ENCODE measurements around the gene ALX1. TPM values are rescaled to one million over a fixed set of nuclear protein-coding genes. Genes with fewer than 3 reads are reported as not detected.

Gene ALX1
- total and polyA plus RNA-seq, 2 experiments from 2014 or later, result not detected

GRCh38 chr12:85301051-85301450 lies 21.0 kb downstream of the ALX1 start:
- no peak overlapping the region for H3K27ac ChIP-seq
- H3K4me2 ChIP-seq (ENCODE audit: unreplicated experiment), result no peak overlapping the region
- DNase-seq, result no peak
- no peaks in the 10 kb centered on the region for H3K79me2 ChIP-seq (ENCODE audit: insufficient read depth)
- 46 to 51% methylated on average over 7 of the region's 7 CpGs for WGBS, 2 experiments (ENCODE audit: low coverage in 1 of 2, low lambda C conversion rate in 2 of 2, missing lambda C conversion rate in 2 of 2)
- H3K9me2 ChIP-seq (ENCODE audit: insufficient read depth), result no peaks in the 10 kb centered on the region
- H3K4me3 ChIP-seq, result no peak overlapping the region
- no peak overlapping the region for H3K9ac ChIP-seq
- no peaks in the 10 kb centered on the region for H3K9me3 ChIP-seq (ENCODE audit: low read depth)
- H3K4me1 ChIP-seq (ENCODE audit: insufficient read depth), result no peaks in the 10 kb centered on the region
- H2AFZ ChIP-seq, result no peak overlapping the region
- H4K20me1 ChIP-seq (ENCODE audit: insufficient read depth), result no peaks in the 10 kb centered on the region
- H3K27me3 ChIP-seq (replicated peaks; ENCODE audit: insufficient read depth), result no peaks in the 10 kb centered on the region
- no peak for TF ChIP-seq EZH2 (IDR thresholded peaks at IDR 0.05; ENCODE audit: insufficient read depth, poor library complexity, severe bottlenecking)
- TF ChIP-seq EZH2phosphoT487 (IDR thresholded peaks at IDR 0.05; ENCODE audit: insufficient read depth, low read depth), result no peak
- no peaks in the 10 kb centered on the region for H3F3A ChIP-seq (ENCODE audit: insufficient read depth)
- in situ Hi-C loops (cut with MboI), result no loop called here
- H3K36me3 ChIP-seq (ENCODE audit: low read depth), result no peaks in the 10 kb centered on the region

- no peaks in the 10 kb centered on the region for H3K36me3 ChIP-seq (ENCODE audit: low read depth)
- no peak for TF ChIP-seq EZH2 (IDR thresholded peaks at IDR 0.05; ENCODE audit: insufficient read depth, poor library complexity, severe bottlenecking)
- TF ChIP-seq EZH2phosphoT487 (IDR thresholded peaks at IDR 0.05; ENCODE audit: insufficient read depth, low read depth), result no peak
- H3K27me3 ChIP-seq (replicated peaks; ENCODE audit: insufficient read depth), result no peaks in the 10 kb centered on the region
- H3K4me1 ChIP-seq (ENCODE audit: insufficient read depth), result no peaks in the 10 kb centered on the region
- no peak overlapping the region for H3K4me2 ChIP-seq (ENCODE audit: unreplicated experiment)
- H3K27ac ChIP-seq, result no peak overlapping the region
- no peaks in the 10 kb centered on the region for H3K79me2 ChIP-seq (ENCODE audit: insufficient read depth)
- DNase-seq, result no peak
- no peak overlapping the region for H3K4me3 ChIP-seq
- in situ Hi-C loops (cut with MboI), result no loop called here
- H3K9me3 ChIP-seq (ENCODE audit: low read depth), result no peaks in the 10 kb centered on the region
- H3K9me2 ChIP-seq (ENCODE audit: insufficient read depth), result no peaks in the 10 kb centered on the region
- H3K9ac ChIP-seq, result no peak overlapping the region
- H4K20me1 ChIP-seq (ENCODE audit: insufficient read depth), result no peaks in the 10 kb centered on the region
- H3F3A ChIP-seq (ENCODE audit: insufficient read depth), result no peaks in the 10 kb centered on the region
- 17 to 18% methylated on average over 5 of the region's 5 CpGs for whole genome bisulfite sequencing, 2 experiments (ENCODE audit: low coverage in 1 of 2, low lambda C conversion rate in 2 of 2, missing lambda C conversion rate in 2 of 2)
- H2AFZ ChIP-seq, result no peak overlapping the region
These were observed 28.4 kb downstream of the ALX1 start for GRCh38 chr12:85308374-85308773.

- H3K4me1 ChIP-seq (ENCODE audit: insufficient read depth), result no peaks in the 10 kb centered on the region
- no peaks in the 10 kb centered on the region for H3K27me3 ChIP-seq (replicated peaks; ENCODE audit: insufficient read depth)
- H2AFZ ChIP-seq, result no peak overlapping the region
- WGBS, 2 experiments (ENCODE audit: low coverage in 1 of 2, low lambda C conversion rate in 2 of 2, missing lambda C conversion rate in 2 of 2), result 51 to 57% methylated on average over 5 of the region's 5 CpGs
- no peaks in the 10 kb centered on the region for H3K36me3 ChIP-seq (ENCODE audit: low read depth)
- H3K9me3 ChIP-seq (ENCODE audit: low read depth), result no peaks in the 10 kb centered on the region
- no peak for DNase-seq
- TF ChIP-seq EZH2 (IDR thresholded peaks at IDR 0.05; ENCODE audit: insufficient read depth, poor library complexity, severe bottlenecking) (no peak), EZH2phosphoT487 (IDR thresholded peaks at IDR 0.05; ENCODE audit: insufficient read depth, low read depth) (no peak)
- H3K79me2 ChIP-seq (ENCODE audit: insufficient read depth), result no peaks in the 10 kb centered on the region
- no peak overlapping the region for H3K27ac ChIP-seq
- H3K9ac ChIP-seq, result no peak overlapping the region
- H3K4me2 ChIP-seq (ENCODE audit: unreplicated experiment), result no peak overlapping the region
- in situ Hi-C loops (cut with MboI), result no loop called here
- no peaks in the 10 kb centered on the region for H3K9me2 ChIP-seq (ENCODE audit: insufficient read depth)
- no peak overlapping the region for H3K4me3 ChIP-seq
- H3F3A ChIP-seq (ENCODE audit: insufficient read depth), result no peaks in the 10 kb centered on the region
- H4K20me1 ChIP-seq (ENCODE audit: insufficient read depth), result no peaks in the 10 kb centered on the region
These were observed 29.1 kb downstream of the ALX1 start for GRCh38 chr12:85309125-85309566.

- Histone ChIP-seq H3F3A (ENCODE audit: insufficient read depth) (no peaks in the 10 kb centered on the region), H4K20me1 (ENCODE audit: insufficient read depth) (no peaks in the 10 kb centered on the region), H3K27ac (no peak overlapping the region), H3K27me3 (replicated peaks; ENCODE audit: insufficient read depth) (no peaks in the 10 kb centered on the region), H2AFZ (no peak overlapping the region), H3K4me3 (no peak overlapping the region), H3K9ac (no peak overlapping the region), H3K79me2 (ENCODE audit: insufficient read depth) (no peaks in the 10 kb centered on the region), H3K36me3 (ENCODE audit: low read depth) (no peaks in the 10 kb centered on the region), H3K4me2 (ENCODE audit: unreplicated experiment) (no peak overlapping the region), H3K9me3 (ENCODE audit: low read depth) (no peaks in the 10 kb centered on the region), H3K4me1 (ENCODE audit: insufficient read depth) (no peaks in the 10 kb centered on the region), H3K9me2 (ENCODE audit: insufficient read depth) (no peaks in the 10 kb centered on the region)
- in situ Hi-C loops (cut with MboI), result no loop called here
- TF ChIP-seq EZH2phosphoT487 (IDR thresholded peaks at IDR 0.05; ENCODE audit: insufficient read depth, low read depth), result no peak
- TF ChIP-seq EZH2 (IDR thresholded peaks at IDR 0.05; ENCODE audit: insufficient read depth, poor library complexity, severe bottlenecking), result no peak
- DNase-seq, result no peak
- 22 to 26% methylated on average over 3 of the region's 3 CpGs for WGBS, 2 experiments (ENCODE audit: low coverage in 1 of 2, low lambda C conversion rate in 2 of 2, missing lambda C conversion rate in 2 of 2)
These were observed 30.0 kb downstream of the ALX1 start for GRCh38 chr12:85310025-85310424.
